Upper lobe of left lung (tissue), 6 donors: ENCODE data around the gene NKX2-4. TPM values are rescaled to one million over a fixed set of nuclear protein-coding genes. Genes with fewer than 3 reads are reported as not detected.

Experiments
- ATAC-seq, 2 donors: fragments of 200-7000 bp; cut with Tn5 transposase; one replicate each; pipeline ENCODE4 v1.9.1; 2022; ENCODE audit warnings: mild to moderate bottlenecking in 2 of 2, moderate library complexity in 2 of 2; ENCODE audit not compliant: low FRiP score in 2 of 2
- DNase-seq, 2 donors: peaks; one replicate each; pipeline ENCODE4 v3.0.0-alpha.2; 2019 to 2020
- H3K27ac ChIP-seq, 4 donors: fragments of 200-600 bp; sonication (generic); one replicate each; pipeline ENCODE4 v1.5.1; 2016 to 2019
- H3K27me3 ChIP-seq, 4 donors: fragments of 200-600 bp; sonication (generic); one replicate each; pipeline ENCODE4 v1.5.1; 2017 to 2019
- H3K36me3 ChIP-seq, 4 donors: fragments of 200-600 bp; sonication (generic); one replicate each; pipeline ENCODE4 v1.5.1; 2016 to 2019
- H3K4me1 ChIP-seq, 4 donors: fragments of 200-600 bp; sonication (generic); one replicate each; pipeline ENCODE4 v1.5.1; 2018 to 2019
- H3K4me3 ChIP-seq, 4 donors: fragments of 200-600 bp; sonication (generic); one replicate each; pipeline ENCODE4 v1.5.1; 2017 to 2019; ENCODE audit warnings: mild to moderate bottlenecking in 2 of 4, moderate library complexity in 1 of 4
- H3K9me3 ChIP-seq, 4 donors: fragments of 200-600 bp; sonication (generic); one replicate each; pipeline ENCODE4 v1.5.1; 2018 to 2019
- CTCF ChIP-seq, 6 experiments: fragments of 450-650 bp in 4 of 6; fragments of 200-600 bp in 2 of 6; sonication (generic) in 2 of 6; IDR thresholded peaks; one replicate each; pipeline ENCODE4 v1.5.1; 2016 to 2019; ENCODE audit warnings: antibody characterized with exemption in 6 of 6
- EP300 ChIP-seq, 4 donors: sonication (generic); formaldehyde crosslinking; IDR thresholded peaks; one replicate each; pipeline ENCODE4 v1.5.1; 2017; ENCODE audit warnings: antibody characterized with exemption in 4 of 4, control low read depth in 2 of 4
- POLR2A ChIP-seq, 4 donors: fragments of 450-650 bp; IDR thresholded peaks; one replicate each; pipeline ENCODE4 v1.5.1; 2016 to 2017; ENCODE audit warnings: antibody characterized with exemption in 4 of 4, mild to moderate bottlenecking in 2 of 4
- POLR2AphosphoS5 ChIP-seq, 2 donors: sonication (generic); formaldehyde crosslinking; IDR thresholded peaks; one replicate each; pipeline ENCODE4 v1.5.1; 2017; ENCODE audit warnings: antibody characterized with exemption in 2 of 2
- WGBS, 2 donors: methylation state at CpG; one replicate each; pipeline ENCODE4 v1.1.5; 2017 to 2018; 5-methylcytosine and 5-hydroxymethylcytosine counted together
- total RNA-seq, 6 donors: library from RNA; depleted of rRNA in 4 of 6; stranded (reverse); fragments of >200 nt in 4 of 6; gene quantifications; one replicate each; pipeline versions ENCODE4 v1.1.0 to v1.2.1, GENCODE V29; 2016 to 2021
- donor health status: DM: no; HTN: no; CAD: no; lungs with moderate emphysema.
- donor health status: DM: no; HTN: yes; CAD: no; lungs with severe emphysema.

Gene NKX2-4
- total RNA-seq, 6 donors from 2014 or later = not detected

- no peaks in the 10 kb centered on the region for H3K9me3 ChIP-seq
- TF ChIP-seq POLR2AphosphoS5 (IDR thresholded peaks at IDR 0.05) = no peak
- TF ChIP-seq POLR2A (IDR thresholded peaks at IDR 0.05) = no peak
- TF ChIP-seq CTCF (IDR thresholded peaks at IDR 0.05) = no peak
- peaks cover 3 to 75% (median 24%) of the 10 kb centered on the region in 4 donors for H3K36me3 ChIP-seq
- H3K4me1 ChIP-seq = peaks cover 0 to 6% (median 0%) of the 10 kb centered on the region in 4 donors
- DNase-seq (no peak), ATAC-seq (no peak)
- no peak overlapping the region for H3K27ac ChIP-seq
- no peak overlapping the region for H3K4me3 ChIP-seq
- H3K27me3 ChIP-seq = peaks cover 0 to 10% (median 4%) of the 10 kb centered on the region in 4 donors
These were observed 9.8 kb downstream of the NKX2-4 start for GRCh38 chr20:21387528-21387927.

GRCh38 chr20:21386111-21386510 lies 11.2 kb downstream of the NKX2-4 start:
- Histone ChIP-seq H3K27ac (no peak overlapping the region), H3K4me1 (no peaks in the 10 kb centered on the region), H3K27me3 (peaks cover 0 to under 1% (median 0%) of the 10 kb centered on the region in 4 donors), H3K36me3 (peaks cover 8 to 88% (median 27%) of the 10 kb centered on the region in 4 donors), H3K4me3 (no peak overlapping the region), H3K9me3 (no peaks in the 10 kb centered on the region)
- 94 to 95% methylated on average over 5 of the region's 5 CpGs for WGBS, 2 donors
- TF ChIP-seq POLR2AphosphoS5 (IDR thresholded peaks at IDR 0.05) = no peak
- no peak for TF ChIP-seq POLR2A (IDR thresholded peaks at IDR 0.05)
- no peak for TF ChIP-seq EP300 (IDR thresholded peaks at IDR 0.05)
- no peak for TF ChIP-seq CTCF (IDR thresholded peaks at IDR 0.05)
- ATAC-seq (no peak), DNase-seq (no peak)

GRCh38 chr20:21384308-21384892 lies 12.9 kb downstream of the NKX2-4 start:
- peaks cover 12 to 94% (median 25%) of the 10 kb centered on the region in 4 donors for H3K36me3 ChIP-seq
- no peak for TF ChIP-seq CTCF (IDR thresholded peaks at IDR 0.05)
- no peak for TF ChIP-seq POLR2AphosphoS5 (IDR thresholded peaks at IDR 0.05)
- TF ChIP-seq EP300 (IDR thresholded peaks at IDR 0.05) = no peak
- no peak for TF ChIP-seq POLR2A (IDR thresholded peaks at IDR 0.05)

GRCh38 chr20:21381619-21382018 lies 15.7 kb downstream of the NKX2-4 start:
- H3K36me3 ChIP-seq = peaks cover 12 to 88% (median 20%) of the 10 kb centered on the region in 4 donors
- H3K4me3 ChIP-seq = no peak overlapping the region
- no peaks in the 10 kb centered on the region for H3K9me3 ChIP-seq
- H3K4me1 ChIP-seq = no peaks in the 10 kb centered on the region
- WGBS, 2 donors = 97 to 100% methylated on average over 1 of the region's 1 CpG
- H3K27me3 ChIP-seq = no peaks in the 10 kb centered on the region
- DNase-seq (no peak), ATAC-seq (no peak)
- no peak overlapping the region for H3K27ac ChIP-seq
- no peak for TF ChIP-seq EP300 (IDR thresholded peaks at IDR 0.05)
- no peak for TF ChIP-seq CTCF (IDR thresholded peaks at IDR 0.05)
- TF ChIP-seq POLR2AphosphoS5 (IDR thresholded peaks at IDR 0.05) = no peak
- TF ChIP-seq POLR2A (IDR thresholded peaks at IDR 0.05) = no peak

More at GRCh38 chr20:21384308-21384892, 12.9 kb downstream of the NKX2-4 start:
- WGBS, 2 donors = 93 to 96% methylated on average over 5 of the region's 5 CpGs
- Histone ChIP-seq H3K4me1 (no peaks in the 10 kb centered on the region), H3K9me3 (no peaks in the 10 kb centered on the region), H3K27me3 (no peaks in the 10 kb centered on the region), H3K27ac (no peak overlapping the region), H3K4me3 (no peak overlapping the region)
- ATAC-seq = no peak
- DNase-seq = no peak

GRCh38 chr20:21380711-21381110 lies 16.6 kb downstream of the NKX2-4 start:
- no peak for TF ChIP-seq POLR2AphosphoS5 (IDR thresholded peaks at IDR 0.05)
- no peak for TF ChIP-seq POLR2A (IDR thresholded peaks at IDR 0.05)
- no peak for TF ChIP-seq CTCF (IDR thresholded peaks at IDR 0.05)
- TF ChIP-seq EP300 (IDR thresholded peaks at IDR 0.05) = no peak
- 82 to 92% methylated on average over 2 of the region's 2 CpGs for WGBS, 2 donors
- Histone ChIP-seq H3K4me1 (no peaks in the 10 kb centered on the region), H3K27ac (no peak overlapping the region), H3K27me3 (no peaks in the 10 kb centered on the region), H3K36me3 (peaks cover 12 to 85% (median 17%) of the 10 kb centered on the region in 4 donors), H3K9me3 (no peaks in the 10 kb centered on the region), H3K4me3 (no peak overlapping the region)
- DNase-seq (no peak), ATAC-seq (no peak)
